Caco-2 (cell line): ENCODE measurements around the gene ZNF765. TPM values are rescaled to one million over a fixed set of nuclear protein-coding genes. Genes with fewer than 3 reads are reported as not detected.
A peak's percentile ranks its signal among the peaks of the same experiment; 100 is the strongest.

Experiments
- BruUV-seq: library from RNA; stranded (reverse); fragments of 400-500 nt; replicated peaks from 2 replicates; lab custom pipeline; 2021; lab: Mats Ljungman, UMichigan
- CTCF ChIA-PET: fragments of 300-600 bp; sonication (Branson Sonifier 250); formaldehyde crosslinking; loops from one replicate; lab custom pipeline; 2022; ENCODE audit warnings: antibody characterized with exemption; lab: Charles Lee
- POLR2A ChIA-PET: fragments of 300-600 bp; sonication (Branson Sonifier 250); formaldehyde crosslinking; loops from one replicate; lab custom pipeline; 2022; ENCODE audit warnings: antibody characterized with exemption; lab: Charles Lee
- DNase-seq, 2 experiments: peaks; one replicate each; pipeline versions ENCODE4 v3.0.0 to v3.0.0-alpha.2; 2020 to 2022
- H3K27me3 ChIP-seq: replicated peaks from 2 replicates; pipeline ENCODE4 v1.6.0; 2011; ENCODE audit warnings: low read length; ENCODE audit not compliant: control insufficient read depth, insufficient read depth
- H3K36me3 ChIP-seq: 2 replicates; pipeline ENCODE4 v1.5.1; 2011; ENCODE audit warnings: low read length; ENCODE audit not compliant: control insufficient read depth, insufficient read depth
- H3K4me1 ChIP-seq: fragments of 250-450 bp; sonication (Bioruptor Pico); 2 replicates; pipeline ENCODE4 v1.5.1; 2020; ENCODE audit warnings: mild to moderate bottlenecking
- H3K4me3 ChIP-seq: 2 replicates; pipeline ENCODE4 v1.5.1; 2011; ENCODE audit warnings: low read depth, mild to moderate bottlenecking, control low read depth, low read length
- H3K9me3 ChIP-seq: fragments of 250-450 bp; sonication (Bioruptor Pico); 2 replicates; pipeline ENCODE4 v1.5.1; 2020; ENCODE audit warnings: mild to moderate bottlenecking, moderate library complexity
- H3K27ac Mint-ChIP-seq: one replicate; pipeline ENCODE4 v1.8.0; 2022; ENCODE audit warnings: mixed read lengths; ENCODE audit not compliant: unreplicated experiment
- H3K27me3 Mint-ChIP-seq: one replicate; pipeline ENCODE4 v1.8.0; 2022; ENCODE audit warnings: mixed read lengths; ENCODE audit not compliant: insufficient read depth, unreplicated experiment
- H3K36me3 Mint-ChIP-seq: one replicate; pipeline ENCODE4 v1.8.0; 2022; ENCODE audit warnings: mild to moderate bottlenecking, mixed read lengths; ENCODE audit not compliant: insufficient read depth, unreplicated experiment
- H3K4me1 Mint-ChIP-seq: one replicate; pipeline ENCODE4 v1.8.0; 2022; ENCODE audit warnings: low read depth, mixed read lengths; ENCODE audit not compliant: unreplicated experiment
- H3K4me3 Mint-ChIP-seq: one replicate; pipeline ENCODE4 v1.8.0; 2022; ENCODE audit warnings: mild to moderate bottlenecking, moderate library complexity, mixed read lengths; ENCODE audit not compliant: unreplicated experiment
- H3K9me3 Mint-ChIP-seq: one replicate; pipeline ENCODE4 v1.8.0; 2022; ENCODE audit warnings: mixed read lengths; ENCODE audit not compliant: unreplicated experiment
- CTCF ChIP-seq, 2 experiments: fragments of 200-600 bp in 1 of 2; IDR thresholded peaks; 1 replicate in 1 of 2; 2 replicates in 1 of 2; pipeline versions ENCODE4 v1.5.1 to v1.8.0; 2011 to 2022; ENCODE audit warnings: antibody characterized with exemption in 1 of 2, control low read depth in 1 of 2, inconsistent platforms in 1 of 2, low read depth in 1 of 2, low read length in 1 of 2, mild to moderate bottlenecking in 1 of 2, moderate library complexity in 1 of 2; ENCODE audit not compliant: insufficient read depth in 1 of 2, severe bottlenecking in 1 of 2, unreplicated experiment in 1 of 2
- intact Hi-C: fragments of 100-400 bp; cut with micrococcal nuclease; formaldehyde crosslinking; loops from one replicate; pipeline ENCODE4 v1.10.0; 2022; ENCODE audit not compliant: unreplicated experiment
- total RNA-seq: library from RNA; stranded (reverse); gene quantifications from 2 replicates; pipeline ENCODE4 v1.2.3, GENCODE V29; 2022

The ZNF765 gene
- total RNA-seq, 1 experiment from 2014 or later: 13.1 TPM

- CTCF ChIA-PET: no interaction called here
Observed at GRCh38 chr19:53461866-53462265, 66.9 kb downstream of the ZNF765 start.

GRCh38 chr19:53462861-53463260, 67.9 kb downstream of the ZNF765 start:
- POLR2A ChIA-PET: interaction anchor here (0.6 kb wide), 1 partner anchor 9 kb away, joined by 3 read pairs; no protein-coding TSS in a partner anchor
- no peaks in the 10 kb centered on the region for H3K36me3 ChIP-seq
- H3K4me1 ChIP-seq: 0 out of 2 replicates have a peak, but pooled peaks cover 4% of the 10 kb centered on the region
- CTCF ChIA-PET: no interaction called here
- H3K27me3 Mint-ChIP-seq: no peaks in the 10 kb centered on the region
- peaks cover 11% of the 10 kb centered on the region for H3K4me1 Mint-ChIP-seq
- H3K9me3 Mint-ChIP-seq: peaks cover 63% of the 10 kb centered on the region
- peaks cover 34% of the 10 kb centered on the region for H3K9me3 ChIP-seq
- H3K27me3 ChIP-seq: no peaks in the 10 kb centered on the region
- intact Hi-C loops: no loop called here
- no peak overlapping the region for H3K4me3 ChIP-seq
- H3K4me3 Mint-ChIP-seq: no peak overlapping the region
- no peak for DNase-seq
- BruUV-seq: no TSS peak
- peak overlapping the region; percentile 64 for H3K27ac Mint-ChIP-seq
- no peak for TF ChIP-seq CTCF (IDR thresholded peaks at IDR 0.05; ENCODE audit: insufficient read depth in 1 of 2, low read depth in 1 of 2, low read length in 1 of 2, severe bottlenecking in 1 of 2, unreplicated experiment in 1 of 2)
- peaks cover 32% of the 10 kb centered on the region for H3K36me3 Mint-ChIP-seq

More at GRCh38 chr19:53461866-53462265, 66.9 kb downstream of the ZNF765 start:
- Histone ChIP-seq H3K9me3 (peaks cover 41% of the 10 kb centered on the region), H3K36me3 (no peaks in the 10 kb centered on the region), H3K27me3 (no peaks in the 10 kb centered on the region), H3K4me1 (0 out of 2 replicates have a peak, but pooled peaks cover 4% of the 10 kb centered on the region), H3K4me3 (no peak overlapping the region)
- Mint-ChIP-seq H3K4me1 (peaks cover 11% of the 10 kb centered on the region), H3K4me3 (no peak overlapping the region), H3K27ac (no peak overlapping the region), H3K27me3 (no peaks in the 10 kb centered on the region), H3K36me3 (peaks cover 39% of the 10 kb centered on the region), H3K9me3 (peaks cover 68% of the 10 kb centered on the region)
- intact Hi-C loops: no loop called here
- POLR2A ChIA-PET: no interaction called here
- DNase-seq: no peak
- BruUV-seq: no TSS peak
- TF ChIP-seq CTCF (IDR thresholded peaks at IDR 0.05; ENCODE audit: insufficient read depth in 1 of 2, low read depth in 1 of 2, low read length in 1 of 2, severe bottlenecking in 1 of 2, unreplicated experiment in 1 of 2): no peak

- Histone ChIP-seq H3K36me3 (no peaks in the 10 kb centered on the region), H3K4me1 (0 out of 2 replicates have a peak, but pooled peaks cover 4% of the 10 kb centered on the region), H3K4me3 (no peak overlapping the region), H3K27me3 (no peaks in the 10 kb centered on the region), H3K9me3 (peaks cover 34% of the 10 kb centered on the region)
- intact Hi-C loops: no loop called here
- Mint-ChIP-seq H3K4me1 (peaks cover 14% of the 10 kb centered on the region), H3K36me3 (peaks cover 30% of the 10 kb centered on the region), H3K9me3 (peaks cover 61% of the 10 kb centered on the region), H3K27me3 (no peaks in the 10 kb centered on the region), H3K4me3 (no peak overlapping the region), H3K27ac (peak overlapping the region; percentile 64)
- POLR2A ChIA-PET: interaction anchor here (0.6 kb wide), 1 partner anchor 9 kb away, joined by 3 read pairs; no protein-coding TSS in a partner anchor
- BruUV-seq: no TSS peak
- CTCF ChIA-PET: no interaction called here
- TF ChIP-seq CTCF (IDR thresholded peaks at IDR 0.05; ENCODE audit: insufficient read depth in 1 of 2, low read depth in 1 of 2, low read length in 1 of 2, severe bottlenecking in 1 of 2, unreplicated experiment in 1 of 2): no peak
- DNase-seq: peak in 1 of 2 experiments; percentile 48
Observed at GRCh38 chr19:53463263-53463662, 68.3 kb downstream of the ZNF765 start.
